IMR-90 (cell line): Measurements from ENCODE around the gene ZNF408. TPM values are rescaled to one million over a fixed set of nuclear protein-coding genes. Genes with fewer than 3 reads are reported as not detected.

Experiments used
- ATAC-seq: fragments of 200-7000 bp; cut with Tn5 transposase; 2 replicates; pipeline ENCODE4 v1.9.1; 2020; ENCODE audit warnings: low read depth, mild to moderate bottlenecking, moderate library complexity
- BruUV-seq: library from RNA; stranded (reverse); fragments of 400-500 nt; replicated peaks from 2 replicates; lab custom pipeline; 2021; lab: Mats Ljungman, UMichigan
- CTCF ChIA-PET: fragments of 300-600 bp; formaldehyde crosslinking; extraction: SDS; loops from one replicate; lab custom pipeline; 2021; ENCODE audit warnings: antibody characterized with exemption; lab: Yijun Ruan, JAX
- POLR2A ChIA-PET: fragments of 300-600 bp; sonication (Branson Sonifier 250); formaldehyde crosslinking; loops from one replicate; lab custom pipeline; 2022; ENCODE audit warnings: antibody characterized with exemption; ENCODE audit not compliant: unreplicated experiment; lab: Charles Lee
- DNase-seq: peaks from one replicate; pipeline ENCODE4 v3.0.0; 2013
- H2AFZ ChIP-seq: replicated peaks from 2 replicates; pipeline ENCODE3; 2013; ENCODE audit warnings: low read length, mild to moderate bottlenecking; ENCODE audit not compliant: poor library complexity
- H2AK5ac ChIP-seq: 2 replicates; pipeline ENCODE4 v1.6.1; 2013; ENCODE audit warnings: low read depth, low read length, inconsistent platforms
- H2AK9ac ChIP-seq: replicated peaks from 2 replicates; pipeline ENCODE3; 2013; ENCODE audit warnings: mild to moderate bottlenecking, low read depth, low read length, moderate library complexity; ENCODE audit not compliant: poor library complexity
- H2BK120ac ChIP-seq: 2 replicates; pipeline ENCODE4 v1.6.1; 2013; ENCODE audit warnings: low read depth, low read length, inconsistent platforms
- H2BK15ac ChIP-seq: 3 replicates; pipeline ENCODE4 v1.6.1; 2013; ENCODE audit warnings: low read depth, low read length, inconsistent platforms
- H2BK20ac ChIP-seq: 2 replicates; pipeline ENCODE4 v1.6.1; 2013; ENCODE audit warnings: low read depth, mild to moderate bottlenecking, inconsistent platforms, low read length, moderate library complexity
- H2BK5ac ChIP-seq: 2 replicates; pipeline ENCODE4 v1.6.1; 2013; ENCODE audit warnings: mild to moderate bottlenecking, low read depth, low read length, inconsistent platforms; ENCODE audit not compliant: poor library complexity, severe bottlenecking
- H3K14ac ChIP-seq: replicated peaks from 2 replicates; pipeline ENCODE4 v1.6.1; 2013; ENCODE audit warnings: low read depth, low read length, inconsistent platforms
- H3K18ac ChIP-seq: 2 replicates; pipeline ENCODE4 v1.6.1; 2013; ENCODE audit warnings: low read depth, low read length, control low read depth
- H3K23ac ChIP-seq: 2 replicates; pipeline ENCODE4 v1.6.1; 2013; ENCODE audit warnings: low read depth, low read length, inconsistent platforms
- H3K27ac ChIP-seq: 2 replicates; pipeline ENCODE4 v1.5.1; 2013; ENCODE audit warnings: mild to moderate bottlenecking, control low read depth, low read length; ENCODE audit not compliant: insufficient read depth
- H3K27me3 ChIP-seq: 2 replicates; pipeline ENCODE4 v1.6.1; 2013; ENCODE audit warnings: low read length; ENCODE audit not compliant: control insufficient read depth, insufficient read depth
- H3K36me3 ChIP-seq: 2 replicates; pipeline ENCODE4 v1.6.1; 2013; ENCODE audit warnings: low read length, mixed read lengths; ENCODE audit not compliant: control insufficient read depth, insufficient read depth
- H3K4ac ChIP-seq: 2 replicates; pipeline ENCODE4 v1.6.1; 2013; ENCODE audit warnings: low read depth, low read length, inconsistent platforms
- H3K4me1 ChIP-seq: 2 replicates; pipeline ENCODE4 v1.6.1; 2013; ENCODE audit warnings: low read length, mixed read lengths; ENCODE audit not compliant: control insufficient read depth, insufficient read depth
- H3K4me2 ChIP-seq: 2 replicates; pipeline ENCODE4 v1.6.1; 2013; ENCODE audit warnings: low read depth, mild to moderate bottlenecking, control low read depth, low read length, moderate library complexity
- H3K4me3 ChIP-seq: 2 replicates; pipeline ENCODE4 v1.5.1; 2013; ENCODE audit warnings: low read depth, mild to moderate bottlenecking, control low read depth, low read length, moderate library complexity; ENCODE audit not compliant: insufficient read depth
- H3K56ac ChIP-seq: 2 replicates; pipeline ENCODE4 v1.6.1; 2013; ENCODE audit warnings: low read length, inconsistent platforms; ENCODE audit not compliant: insufficient read depth; ENCODE audit errors: extremely low read depth
- H3K79me1 ChIP-seq, 2 experiments: 2 replicates each; pipeline ENCODE4 v1.6.1; 2013; ENCODE audit warnings: low read length in 2 of 2, inconsistent platforms in 1 of 2, low read depth in 1 of 2
- H3K9ac ChIP-seq: 2 replicates; pipeline ENCODE4 v1.6.1; 2013; ENCODE audit warnings: low read depth, low read length, control low read depth
- H3K9me1 ChIP-seq: 2 replicates; pipeline ENCODE4 v1.6.1; 2013; ENCODE audit warnings: low read length, inconsistent platforms; ENCODE audit not compliant: insufficient read depth
- H3K9me3 ChIP-seq: 2 replicates; pipeline ENCODE4 v1.6.1; 2013; ENCODE audit warnings: low read length; ENCODE audit not compliant: control insufficient read depth, insufficient read depth
- H4K20me1 ChIP-seq: 2 replicates; pipeline ENCODE4 v1.6.1; 2013; ENCODE audit warnings: low read length, inconsistent platforms; ENCODE audit not compliant: insufficient read depth
- H4K5ac ChIP-seq: 2 replicates; pipeline ENCODE4 v1.6.1; 2013; ENCODE audit warnings: mild to moderate bottlenecking, low read depth, low read length, control low read depth
- H4K8ac ChIP-seq, 2 experiments: 2 replicates each; pipeline ENCODE4 v1.6.1; 2013; ENCODE audit warnings: low read depth in 2 of 2, low read length in 2 of 2, control low read depth in 1 of 2, inconsistent platforms in 1 of 2
- H4K91ac ChIP-seq: 2 replicates; pipeline ENCODE4 v1.6.1; 2013; ENCODE audit warnings: low read depth, low read length, inconsistent platforms; ENCODE audit not compliant: insufficient read depth
- BHLHE40 ChIP-seq: fragments of 150-350 bp; IDR thresholded peaks from 2 replicates; pipeline ENCODE4 v1.6.1; 2016; ENCODE audit warnings: mild to moderate bottlenecking, low read depth, low read length
- CEBPB ChIP-seq: IDR thresholded peaks from 2 replicates; pipeline ENCODE4 v1.6.1; 2012; ENCODE audit warnings: low read depth, low read length, improper control_type of control experiment
- CHD1 ChIP-seq: IDR thresholded peaks from 2 replicates; pipeline ENCODE4 v1.6.1; 2012; ENCODE audit warnings: low read depth, low read length, improper control_type of control experiment
- FOS ChIP-seq: fragments of 150-350 bp; IDR thresholded peaks from 2 replicates; pipeline ENCODE4 v1.6.1; 2016; ENCODE audit warnings: low read depth, low read length
- MAFK ChIP-seq: IDR thresholded peaks from 2 replicates; pipeline ENCODE4 v1.6.1; 2012; ENCODE audit warnings: low read depth, low read length, improper control_type of control experiment
- MAZ ChIP-seq: IDR thresholded peaks from 2 replicates; pipeline ENCODE4 v1.6.1; 2012; ENCODE audit warnings: low read depth, mild to moderate bottlenecking, low read length, improper control_type of control experiment, moderate library complexity, borderline replicate concordance
- MXI1 ChIP-seq: IDR thresholded peaks from 2 replicates; pipeline ENCODE4 v1.6.1; 2012; ENCODE audit warnings: low read depth, mild to moderate bottlenecking, low read length, moderate library complexity, borderline replicate concordance
- POLR2A ChIP-seq: IDR thresholded peaks from 2 replicates; pipeline ENCODE4 v1.6.1; 2012; ENCODE audit warnings: mild to moderate bottlenecking, low read depth, low read length
- RAD21 ChIP-seq: IDR thresholded peaks from 2 replicates; pipeline ENCODE4 v1.6.1; 2012; ENCODE audit warnings: low read length, improper control_type of control experiment
- RCOR1 ChIP-seq: IDR thresholded peaks from 2 replicates; pipeline ENCODE4 v1.6.1; 2012; ENCODE audit warnings: mild to moderate bottlenecking, low read length, improper control_type of control experiment; ENCODE audit not compliant: insufficient replicate concordance
- RFX5 ChIP-seq: IDR thresholded peaks from 2 replicates; pipeline ENCODE4 v1.8.0; 2012; ENCODE audit warnings: low read depth, mild to moderate bottlenecking, low read length, moderate library complexity
- SMC3 ChIP-seq: fragments of 150-350 bp; IDR thresholded peaks from 2 replicates; pipeline ENCODE4 v1.6.1; 2016; ENCODE audit warnings: low read depth, mild to moderate bottlenecking, antibody characterized with exemption, low read length, moderate library complexity
- WGBS, 2 experiments: methylation state at CpG; one replicate each; pipeline versions ENCODE4 v1.1.5 to v1.1.7; 2013; ENCODE audit warnings: missing lambda C conversion rate in 2 of 2; ENCODE audit not compliant: insufficient read length in 1 of 2; ENCODE audit errors: extremely low coverage in 2 of 2; 5-methylcytosine and 5-hydroxymethylcytosine counted together
- dilution Hi-C: fragments of 300-500 bp; cut with HindIII; formaldehyde crosslinking; loops from one replicate; pipeline ENCODE4 v1.14.3; 2018; ENCODE audit warnings: low sequenced_read_pairs; ENCODE audit not compliant: unreplicated experiment
- in situ Hi-C: fragments of 300-500 bp; cut with MboI; formaldehyde crosslinking; loops from 3 replicates; pipeline ENCODE4 v1.14.3; 2019; ENCODE audit warnings: low sequenced_read_pairs, inconsistent platforms, mixed read lengths
- intact Hi-C: fragments of 100-400 bp; cut with micrococcal nuclease; formaldehyde crosslinking; loops from 2 replicates; pipeline ENCODE4 v1.10.0; 2022
- polyA plus RNA-seq, 3 experiments: library from polyadenylated mRNA; depleted of rRNA; stranded (reverse); fragments of >200 nt; gene quantifications; 2 replicates each; pipeline ENCODE4 v1.2.3, GENCODE V29; 2012; ENCODE audit warnings: low replicate concordance in 1 of 3
- total RNA-seq: library from RNA; depleted of rRNA; stranded (reverse); fragments of >200 nt; gene quantifications from 2 replicates; pipeline ENCODE4 v1.2.3, GENCODE V29; 2012
- TF ChIP-seq, protein P1 (sequence below): fragments of 150-350 bp; IDR thresholded peaks from 2 replicates; pipeline ENCODE4 v1.6.1; 2016; ENCODE audit warnings: low read depth, mild to moderate bottlenecking, low read length, moderate library complexity, borderline replicate concordance
- TF ChIP-seq, protein P2 (sequence below): fragments of 150-350 bp; IDR thresholded peaks from 2 replicates; pipeline ENCODE4 v1.6.1; 2017; ENCODE audit warnings: mild to moderate bottlenecking, antibody characterized with exemption, low read length, low read depth

ZNF408 gene
- total and polyA plus RNA-seq, 2 of the 4 experiments (the other 2 are of a cell fraction) = 9.5 to 11.1 TPM

DNA sequence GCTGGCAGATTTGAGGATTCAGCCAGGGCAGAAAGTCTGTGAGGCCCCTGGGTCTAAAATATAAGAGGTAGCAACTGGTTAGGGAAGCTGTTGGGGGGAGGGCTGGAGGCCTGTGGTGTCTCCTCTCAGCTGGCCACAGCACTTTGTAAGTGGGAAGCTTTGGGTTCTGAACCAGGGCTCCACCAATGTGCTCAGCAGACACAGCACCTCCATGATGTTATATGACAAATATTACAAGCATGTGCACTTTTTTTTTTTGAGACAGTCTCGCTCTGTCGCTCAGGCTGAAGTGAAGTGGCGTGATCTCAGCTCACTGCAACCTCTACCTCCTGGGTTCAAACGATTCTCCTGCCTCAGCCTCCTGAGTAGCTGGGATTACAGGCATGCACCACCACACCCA lies 8.4 kb upstream of the ZNF408 start:
- Histone ChIP-seq H2BK120ac (no peak overlapping the region), H3K27me3 (no peaks in the 10 kb centered on the region), H3K79me1 (peaks cover 30 to 61% of the 10 kb centered on the region in 2 experiments), H2BK5ac (no peak overlapping the region), H2AK5ac (no peak overlapping the region), H3K27ac (no peak overlapping the region), H3K4ac (no peak overlapping the region), H3K14ac (no peak overlapping the region), H2BK15ac (no peak overlapping the region), H3K4me3 (no peak overlapping the region), H3K9me3 (no peaks in the 10 kb centered on the region), H4K8ac (no peak overlapping the region), H4K20me1 (0 out of 2 replicates have a peak, but pooled peaks cover 12% of the 10 kb centered on the region), H2AFZ (no peak overlapping the region), H3K9ac (no peak overlapping the region), H2BK20ac (no peak overlapping the region), H3K23ac (no peak overlapping the region), H2AK9ac (peak overlapping the region; percentile 70), H3K18ac (no peak overlapping the region), H4K91ac (no peak overlapping the region), H3K4me1 (peaks cover 12% of the 10 kb centered on the region), H4K5ac (no peak overlapping the region), H3K4me2 (no peak overlapping the region), H3K56ac (no peak overlapping the region), H3K9me1 (peaks cover 13% of the 10 kb centered on the region), H3K36me3 (peaks cover 64% of the 10 kb centered on the region)
- intact Hi-C loops (no loop called here), in situ Hi-C loops (no loop called here), dilution Hi-C loops (no loop called here)
- POLR2A ChIA-PET = no interaction called here
- CTCF ChIA-PET = interaction anchor here (0.6 kb wide), 1 partner anchor 497 kb away, joined by 4 read pairs; no protein-coding TSS in a partner anchor
- DNase-seq (no peak), ATAC-seq (no peak)
- TF ChIP-seq CHD1 (no peak), MXI1 (no peak), FOS (no peak), CEBPB (no peak), MAFK (no peak), POLR2A (no peak), BHLHE40 (no peak), SMC3 (no peak), RCOR1 (no peak), MAZ (no peak), RFX5 (no peak), RAD21 (no peak)
- TF ChIP-seq, protein P1, sequence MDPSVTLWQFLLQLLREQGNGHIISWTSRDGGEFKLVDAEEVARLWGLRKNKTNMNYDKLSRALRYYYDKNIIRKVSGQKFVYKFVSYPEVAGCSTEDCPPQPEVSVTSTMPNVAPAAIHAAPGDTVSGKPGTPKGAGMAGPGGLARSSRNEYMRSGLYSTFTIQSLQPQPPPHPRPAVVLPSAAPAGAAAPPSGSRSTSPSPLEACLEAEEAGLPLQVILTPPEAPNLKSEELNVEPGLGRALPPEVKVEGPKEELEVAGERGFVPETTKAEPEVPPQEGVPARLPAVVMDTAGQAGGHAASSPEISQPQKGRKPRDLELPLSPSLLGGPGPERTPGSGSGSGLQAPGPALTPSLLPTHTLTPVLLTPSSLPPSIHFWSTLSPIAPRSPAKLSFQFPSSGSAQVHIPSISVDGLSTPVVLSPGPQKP = no peak
- TF ChIP-seq, protein P2, sequence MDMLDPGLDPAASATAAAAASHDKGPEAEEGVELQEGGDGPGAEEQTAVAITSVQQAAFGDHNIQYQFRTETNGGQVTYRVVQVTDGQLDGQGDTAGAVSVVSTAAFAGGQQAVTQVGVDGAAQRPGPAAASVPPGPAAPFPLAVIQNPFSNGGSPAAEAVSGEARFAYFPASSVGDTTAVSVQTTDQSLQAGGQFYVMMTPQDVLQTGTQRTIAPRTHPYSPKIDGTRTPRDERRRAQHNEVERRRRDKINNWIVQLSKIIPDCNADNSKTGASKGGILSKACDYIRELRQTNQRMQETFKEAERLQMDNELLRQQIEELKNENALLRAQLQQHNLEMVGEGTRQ = no peak
- no TSS peak for BruUV-seq
- 100% methylated on average over 2 of the region's 4 CpGs; no CpG with 5 or more reads in 1 of the 2 experiments for WGBS, 2 experiments
